Gastrocnemius medialis (tissue), 4 donors: ENCODE measurements around the gene TMEM181.

Experiments used
- CTCF ChIP-seq, 5 experiments: fragments of 450-650 bp in 3 of 5; fragments of 200-600 bp in 2 of 5; sonication (generic) in 2 of 5; IDR thresholded peaks in 4 of 5; conservative IDR thresholded peaks in 1 of 5; 1 replicate in 4 of 5; 2 replicates in 1 of 5; pipeline ENCODE4 v1.5.1; 2016 to 2019; ENCODE audit warnings: antibody characterized with exemption in 5 of 5, mild to moderate bottlenecking in 3 of 5, moderate library complexity in 3 of 5
- POLR2A ChIP-seq, 2 donors: fragments of 450-650 bp; IDR thresholded peaks; one replicate each; pipeline ENCODE4 v1.6.1; 2017; ENCODE audit warnings: antibody characterized with exemption in 2 of 2, mild to moderate bottlenecking in 2 of 2, moderate library complexity in 2 of 2

- no peak for TF ChIP-seq CTCF (IDR thresholded peaks at IDR 0.05 in 4 of 5, conservative IDR thresholded peaks at IDR 0.05 in 1 of 5)
- TF ChIP-seq POLR2A (IDR thresholded peaks at IDR 0.05): no peak
Observed at GRCh38 chr6:158611039-158611438, 51.1 kb downstream of the TMEM181 start.
